Measurements from ENCODE around the gene BCAR3.
A peak's percentile ranks its signal among the peaks of the same experiment; 100 is the strongest.
"Not testable (repeated sequence)": the region's sequence is repeated elsewhere in the genome, so short reads cannot be mapped to it uniquely, and the experiment has no call there.

The BCAR3 gene

GRCh38 chr1:93675931-93676330 lies 5.7 kb downstream of the BCAR3 start:
- Mint-ChIP-seq H3K4me3 (no peak overlapping the region), H3K27me3 (no peaks in the 10 kb centered on the region), H3K27ac (peak overlapping the region; percentile 30), H3K36me3 (ENCODE audit: low read depth) (peaks cover 67% of the 10 kb centered on the region), H3K9me3 (no peaks in the 10 kb centered on the region), H3K4me1 (ENCODE audit: low read depth) (peaks cover 73% of the 10 kb centered on the region)
- intact Hi-C loops (cut with micrococcal nuclease): loop anchor here (5.0 kb wide), 1 partner anchor 76 kb away; no protein-coding TSS in a partner anchor

GRCh38 chr1:93675271-93675670 lies 6.4 kb downstream of the BCAR3 start:
- intact Hi-C loops (cut with micrococcal nuclease): loop anchor here (5.0 kb wide), 1 partner anchor 77 kb away; no protein-coding TSS in a partner anchor
- H3K27ac Mint-ChIP-seq: peak overlapping the region; percentile 30
- peaks cover 62% of the 10 kb centered on the region for H3K36me3 Mint-ChIP-seq (ENCODE audit: low read depth)
- H3K4me1 Mint-ChIP-seq (ENCODE audit: low read depth): peaks cover 69% of the 10 kb centered on the region
- no peaks in the 10 kb centered on the region for H3K9me3 Mint-ChIP-seq
- H3K27me3 Mint-ChIP-seq: no peaks in the 10 kb centered on the region
- H3K4me3 Mint-ChIP-seq: peak overlapping the region; percentile 55

GRCh38 chr1:93674071-93674470 lies 7.6 kb downstream of the BCAR3 start:
- intact Hi-C loops (cut with micrococcal nuclease); H3K4me3 Mint-ChIP-seq: not testable (repeated sequence)

DNA sequence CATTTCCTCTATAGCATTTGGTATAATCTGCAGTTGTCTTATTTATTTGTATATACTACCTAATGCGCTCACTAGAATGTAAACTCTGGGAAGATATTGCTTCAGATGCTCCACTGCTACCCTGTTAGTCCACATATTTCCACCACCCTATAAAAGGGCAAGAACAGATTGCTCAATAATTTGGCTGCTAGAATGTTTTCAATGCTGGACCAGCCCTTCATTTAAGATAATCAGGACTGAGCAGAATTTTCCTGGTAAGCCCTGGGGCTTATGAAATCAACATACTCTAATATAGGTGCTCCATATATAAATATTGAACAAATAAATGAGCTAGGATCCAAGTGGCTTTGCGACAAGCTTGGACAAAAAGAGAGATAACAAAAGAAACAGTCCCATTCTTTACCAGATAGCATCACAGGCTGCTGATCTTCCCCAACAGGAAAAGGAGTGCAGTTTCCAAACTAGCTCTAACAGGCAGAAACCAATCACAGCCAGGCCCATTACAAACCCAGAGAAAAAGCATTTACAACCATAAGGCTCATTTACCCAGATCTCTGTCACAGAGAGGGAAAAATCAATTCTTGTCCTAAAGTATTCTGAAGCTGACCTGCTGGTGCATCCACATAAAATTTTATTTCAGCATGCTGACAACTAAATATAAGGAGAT lies 8.3 kb downstream of the BCAR3 start:
- Mint-ChIP-seq H3K9me3 (no peaks in the 10 kb centered on the region), H3K4me3 (no peak overlapping the region), H3K36me3 (ENCODE audit: low read depth) (peaks cover 74% of the 10 kb centered on the region), H3K27me3 (no peaks in the 10 kb centered on the region), H3K4me1 (ENCODE audit: low read depth) (peaks cover 71% of the 10 kb centered on the region), H3K27ac (peak overlapping the region; percentile 74)
- intact Hi-C loops (cut with micrococcal nuclease): no loop called here

More at GRCh38 chr1:93674071-93674470, 7.6 kb downstream of the BCAR3 start:
- not testable (repeated sequence) for H3K27me3 Mint-ChIP-seq, H3K9me3 Mint-ChIP-seq
- peak overlapping the region; percentile 74 for H3K27ac Mint-ChIP-seq
- H3K36me3 Mint-ChIP-seq (ENCODE audit: low read depth): peaks cover 67% of the 10 kb centered on the region
- peaks cover 72% of the 10 kb centered on the region for H3K4me1 Mint-ChIP-seq (ENCODE audit: low read depth)

DNA sequence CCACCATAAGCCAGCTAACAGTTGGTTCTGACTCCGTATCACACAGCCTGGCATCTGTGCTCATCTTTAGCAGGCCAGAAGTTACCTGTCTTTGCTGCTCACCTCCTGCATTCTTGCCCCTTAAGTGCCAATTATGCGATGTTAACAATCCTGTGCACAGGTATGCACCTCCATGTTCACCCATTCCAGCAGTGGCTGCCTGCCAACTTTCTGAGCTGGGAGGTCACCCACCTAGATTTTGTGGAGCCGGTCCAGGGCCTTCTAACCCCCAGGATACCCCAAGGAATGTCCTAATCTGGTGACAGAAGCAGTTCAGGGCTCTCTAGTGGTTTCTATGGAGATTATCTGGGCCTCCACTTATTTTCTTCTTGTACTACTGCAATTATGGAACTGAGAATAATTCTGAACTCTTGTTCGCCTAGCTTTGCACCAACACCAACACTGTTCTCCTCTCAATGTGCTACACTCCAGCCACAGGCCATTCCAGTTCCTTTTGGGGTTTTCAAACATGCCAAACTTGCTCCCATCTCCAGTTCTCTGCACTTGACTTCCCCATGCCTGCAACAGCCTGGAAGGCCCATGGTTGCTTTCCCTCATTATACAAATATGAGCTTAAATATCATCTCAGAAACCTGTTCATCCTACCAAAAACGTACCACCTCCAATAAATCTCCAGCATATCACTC lies 9.0 kb downstream of the BCAR3 start:
- H3K4me3 Mint-ChIP-seq: peak overlapping the region; percentile 44
- H3K27ac Mint-ChIP-seq: peak overlapping the region; percentile 74
- H3K27me3 Mint-ChIP-seq: no peaks in the 10 kb centered on the region
- H3K9me3 Mint-ChIP-seq: no peaks in the 10 kb centered on the region
- intact Hi-C loops (cut with micrococcal nuclease): no loop called here
- peaks cover 69% of the 10 kb centered on the region for H3K4me1 Mint-ChIP-seq (ENCODE audit: low read depth)
- peaks cover 79% of the 10 kb centered on the region for H3K36me3 Mint-ChIP-seq (ENCODE audit: low read depth)

DNA sequence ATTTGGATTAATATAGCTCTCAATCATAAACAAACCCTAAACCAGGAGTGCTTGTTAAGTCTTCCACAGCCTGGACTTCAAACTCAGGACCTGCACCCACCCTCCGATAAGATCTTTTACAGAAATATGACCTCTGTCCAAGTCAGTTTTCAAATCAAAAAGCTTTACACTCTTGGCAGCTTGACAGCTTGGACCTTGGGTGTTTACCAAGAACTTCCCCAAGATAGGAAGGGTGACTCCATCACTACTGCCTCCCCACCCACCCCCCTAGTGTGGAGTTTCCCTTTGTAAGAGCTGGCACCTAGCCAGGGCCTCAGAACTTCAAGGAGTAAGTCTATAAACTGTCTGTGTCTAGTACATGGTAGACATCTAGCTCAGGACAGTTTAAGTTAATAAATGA lies 9.6 kb downstream of the BCAR3 start:
- no peaks in the 10 kb centered on the region for H3K27me3 Mint-ChIP-seq
- H3K27ac Mint-ChIP-seq: peak overlapping the region; percentile 74
- H3K4me3 Mint-ChIP-seq: no peak overlapping the region
- H3K4me1 Mint-ChIP-seq (ENCODE audit: low read depth): peaks cover 63% of the 10 kb centered on the region
- peaks cover 79% of the 10 kb centered on the region for H3K36me3 Mint-ChIP-seq (ENCODE audit: low read depth)
- intact Hi-C loops (cut with micrococcal nuclease): no loop called here
- H3K9me3 Mint-ChIP-seq: no peaks in the 10 kb centered on the region

GRCh38 chr1:93671099-93671621 lies 10.5 kb downstream of the BCAR3 start:
- Mint-ChIP-seq H3K4me3 (no peak overlapping the region), H3K9me3 (no peaks in the 10 kb centered on the region), H3K4me1 (ENCODE audit: low read depth) (peaks cover 59% of the 10 kb centered on the region), H3K27me3 (no peaks in the 10 kb centered on the region), H3K27ac (peak overlapping the region; percentile 74), H3K36me3 (ENCODE audit: low read depth) (peaks cover 79% of the 10 kb centered on the region)
- intact Hi-C loops (cut with micrococcal nuclease): loop anchor here (2.0 kb wide), 1 partner anchor 40 kb away; no protein-coding TSS in a partner anchor

DNA sequence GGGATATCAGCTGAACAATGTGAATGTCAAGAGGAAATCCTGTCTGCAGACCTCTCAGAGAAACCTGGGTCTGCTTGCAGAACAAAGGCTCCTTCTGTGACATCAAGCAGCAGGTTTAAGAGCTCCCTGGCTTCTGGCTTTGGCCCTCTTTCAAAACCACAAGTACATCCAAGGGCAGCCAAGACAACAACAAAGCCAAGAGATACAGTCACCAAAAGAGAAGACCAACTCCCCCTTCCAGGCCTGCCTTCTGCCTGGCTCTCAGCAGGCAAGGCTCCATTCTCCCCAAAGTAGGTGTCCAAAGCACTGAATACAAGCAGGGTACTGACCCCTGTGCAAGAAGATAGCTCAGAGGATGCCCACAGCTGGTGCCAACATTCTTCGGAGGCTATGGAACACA lies 11.5 kb downstream of the BCAR3 start:
- intact Hi-C loops (cut with micrococcal nuclease): loop anchor here (2.0 kb wide), 1 partner anchor 39 kb away; no protein-coding TSS in a partner anchor
- peak overlapping the region; percentile 15 for H3K27ac Mint-ChIP-seq

GRCh38 chr1:93669369-93669768 lies 12.3 kb downstream of the BCAR3 start:
- Mint-ChIP-seq H3K4me3 (no peak overlapping the region), H3K27me3 (no peaks in the 10 kb centered on the region), H3K27ac (peak overlapping the region; percentile 15), H3K36me3 (ENCODE audit: low read depth) (peaks cover 80% of the 10 kb centered on the region), H3K9me3 (no peaks in the 10 kb centered on the region), H3K4me1 (ENCODE audit: low read depth) (peaks cover 59% of the 10 kb centered on the region)
- intact Hi-C loops (cut with micrococcal nuclease): no loop called here

More for the DNA sequence above, 11.5 kb downstream of the BCAR3 start:
- no peaks in the 10 kb centered on the region for H3K9me3 Mint-ChIP-seq
- no peak overlapping the region for H3K4me3 Mint-ChIP-seq
- peaks cover 79% of the 10 kb centered on the region for H3K36me3 Mint-ChIP-seq (ENCODE audit: low read depth)
- no peaks in the 10 kb centered on the region for H3K27me3 Mint-ChIP-seq
- peaks cover 59% of the 10 kb centered on the region for H3K4me1 Mint-ChIP-seq (ENCODE audit: low read depth)

GRCh38 chr1:93668951-93669350 lies 12.7 kb downstream of the BCAR3 start:
- intact Hi-C loops (cut with micrococcal nuclease): no loop called here
- Mint-ChIP-seq H3K36me3 (ENCODE audit: low read depth) (peaks cover 80% of the 10 kb centered on the region), H3K27ac (no peak overlapping the region), H3K27me3 (no peaks in the 10 kb centered on the region), H3K9me3 (no peaks in the 10 kb centered on the region), H3K4me3 (no peak overlapping the region), H3K4me1 (ENCODE audit: low read depth) (peaks cover 59% of the 10 kb centered on the region)

GRCh38 chr1:93668121-93668520 lies 13.5 kb downstream of the BCAR3 start:
- Mint-ChIP-seq H3K27ac (no peak overlapping the region), H3K36me3 (ENCODE audit: low read depth) (peaks cover 80% of the 10 kb centered on the region)
- intact Hi-C loops (cut with micrococcal nuclease): no loop called here

GRCh38 chr1:93667642-93668041 lies 14.0 kb downstream of the BCAR3 start:
- Mint-ChIP-seq H3K27me3 (no peaks in the 10 kb centered on the region), H3K27ac (no peak overlapping the region)
- intact Hi-C loops (cut with micrococcal nuclease): no loop called here

More at GRCh38 chr1:93668121-93668520, 13.5 kb downstream of the BCAR3 start:
- Mint-ChIP-seq H3K4me1 (ENCODE audit: low read depth) (peaks cover 59% of the 10 kb centered on the region), H3K9me3 (no peaks in the 10 kb centered on the region), H3K4me3 (no peak overlapping the region), H3K27me3 (no peaks in the 10 kb centered on the region)

GRCh38 chr1:93666613-93667384 lies 14.8 kb downstream of the BCAR3 start:
- H3K9me3 Mint-ChIP-seq: no peaks in the 10 kb centered on the region
- no peaks in the 10 kb centered on the region for H3K27me3 Mint-ChIP-seq
- H3K4me3 Mint-ChIP-seq: no peak overlapping the region
- H3K27ac Mint-ChIP-seq: no peak overlapping the region
- H3K36me3 Mint-ChIP-seq (ENCODE audit: low read depth): peaks cover 82% of the 10 kb centered on the region
- intact Hi-C loops (cut with micrococcal nuclease): no loop called here
- peaks cover 60% of the 10 kb centered on the region for H3K4me1 Mint-ChIP-seq (ENCODE audit: low read depth)

More at GRCh38 chr1:93667642-93668041, 14.0 kb downstream of the BCAR3 start:
- no peak overlapping the region for H3K4me3 Mint-ChIP-seq
- H3K36me3 Mint-ChIP-seq (ENCODE audit: low read depth): peaks cover 80% of the 10 kb centered on the region
- H3K9me3 Mint-ChIP-seq: no peaks in the 10 kb centered on the region
- peaks cover 59% of the 10 kb centered on the region for H3K4me1 Mint-ChIP-seq (ENCODE audit: low read depth)

Data from dendritic cell treated with granulocyte-macrophage colony-stimulating factor and Interleukin-4, amounts not matched to agents 40 ng/mL and 50 ng/mL, for 4 days (primary cell).